Measurements from ENCODE around the gene SLC4A2.
"Not testable (repeated sequence)": the region's sequence is repeated elsewhere in the genome, so short reads cannot be mapped to it uniquely, and the experiment has no call there.

Gene SLC4A2

GRCh38 chr7:151024435-151025056 is 34.8 kb upstream of the SLC4A2 start, which contains the start of gene ATG9B:
TSS of gene ATG9B (minus strand) at chr7:151024494. CDS start at chr7:151024423, 71 bp downstream.
- no peak for DNase-seq

DNA sequence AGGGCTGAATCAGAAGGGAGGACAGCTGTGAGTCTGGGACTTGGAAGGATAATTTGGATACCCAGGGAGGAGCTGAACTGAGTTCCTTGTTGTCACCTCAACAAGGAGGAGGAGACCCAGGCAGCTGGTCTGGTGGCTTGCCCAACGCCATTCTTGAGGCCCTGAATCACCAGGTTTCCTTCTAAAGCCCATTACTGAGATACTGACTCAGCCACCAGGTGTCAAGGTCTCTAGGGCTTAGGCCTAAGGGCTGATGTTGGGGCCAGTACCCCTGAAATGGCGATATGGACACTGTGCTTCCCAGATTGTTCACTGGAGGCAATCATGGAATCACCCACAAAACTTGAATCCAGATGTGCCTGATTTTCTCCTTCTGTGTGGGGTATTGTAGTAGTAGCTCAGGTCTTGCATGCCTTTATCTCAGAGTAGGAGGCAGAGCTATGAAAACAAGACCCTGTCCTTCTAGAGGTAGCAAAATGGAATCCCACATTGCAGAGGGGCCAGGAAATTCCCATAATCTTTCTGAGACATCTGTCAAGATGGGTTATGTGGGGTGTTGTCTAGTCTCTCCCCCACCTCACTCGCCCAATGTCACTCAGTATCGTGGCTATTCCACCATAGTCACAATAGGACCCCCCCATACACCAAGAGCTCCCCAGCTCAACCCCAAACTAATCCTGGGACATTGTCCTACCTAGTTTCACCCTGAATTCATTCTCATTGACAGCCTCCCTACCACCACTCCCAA is 33.3 kb upstream of the SLC4A2 start:
- DNase-seq: no peak

DNA sequence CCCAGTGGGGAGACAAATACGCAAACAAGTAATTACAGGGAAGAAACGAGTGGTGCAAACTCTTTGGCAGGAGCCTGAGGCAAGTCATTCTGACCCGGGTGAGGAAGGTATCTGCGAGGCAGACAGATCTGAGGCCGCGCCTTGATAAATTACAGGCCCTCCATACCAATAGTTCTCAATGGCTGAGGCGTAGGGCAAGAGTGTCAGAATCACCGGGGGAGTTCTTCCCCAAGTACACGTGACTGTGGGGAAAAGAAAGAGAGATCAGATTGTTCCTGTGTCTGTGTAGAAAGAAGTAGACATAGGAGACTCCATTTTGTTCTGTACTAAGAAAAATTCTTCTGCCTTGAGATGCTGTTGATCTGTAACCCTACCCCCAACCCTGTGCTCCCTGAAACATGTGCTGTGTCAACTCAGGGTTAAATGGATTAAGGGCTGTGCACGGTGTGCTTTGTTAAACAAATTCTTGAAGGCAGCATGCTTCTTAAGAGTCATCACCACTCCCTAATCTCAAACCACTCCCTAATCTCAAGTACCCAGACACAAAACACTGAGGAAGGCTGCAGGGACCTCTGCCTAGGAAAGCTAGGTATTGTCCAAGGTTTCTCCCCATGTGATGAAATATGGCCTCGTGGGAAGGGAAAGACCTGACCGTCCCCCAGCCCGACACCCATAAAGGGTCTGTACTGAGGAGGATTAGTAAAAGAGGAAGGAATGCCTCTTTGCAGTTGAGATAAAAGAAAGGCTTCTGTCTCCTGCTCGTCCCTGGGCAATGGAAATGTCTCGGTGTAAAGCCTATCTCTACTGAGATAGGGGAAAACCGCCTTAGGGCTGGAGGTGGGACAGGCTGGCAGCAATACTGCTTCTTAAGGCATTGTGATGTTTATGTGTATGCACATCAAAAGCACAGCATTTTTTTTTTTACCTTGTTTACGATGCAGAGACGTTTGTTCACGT is 32.3 kb upstream of the SLC4A2 start:
- not testable (repeated sequence) for DNase-seq

GRCh38 chr7:151027728-151028130 is 31.7 kb upstream of the SLC4A2 start:
- DNase-seq: not testable (repeated sequence)

DNA sequence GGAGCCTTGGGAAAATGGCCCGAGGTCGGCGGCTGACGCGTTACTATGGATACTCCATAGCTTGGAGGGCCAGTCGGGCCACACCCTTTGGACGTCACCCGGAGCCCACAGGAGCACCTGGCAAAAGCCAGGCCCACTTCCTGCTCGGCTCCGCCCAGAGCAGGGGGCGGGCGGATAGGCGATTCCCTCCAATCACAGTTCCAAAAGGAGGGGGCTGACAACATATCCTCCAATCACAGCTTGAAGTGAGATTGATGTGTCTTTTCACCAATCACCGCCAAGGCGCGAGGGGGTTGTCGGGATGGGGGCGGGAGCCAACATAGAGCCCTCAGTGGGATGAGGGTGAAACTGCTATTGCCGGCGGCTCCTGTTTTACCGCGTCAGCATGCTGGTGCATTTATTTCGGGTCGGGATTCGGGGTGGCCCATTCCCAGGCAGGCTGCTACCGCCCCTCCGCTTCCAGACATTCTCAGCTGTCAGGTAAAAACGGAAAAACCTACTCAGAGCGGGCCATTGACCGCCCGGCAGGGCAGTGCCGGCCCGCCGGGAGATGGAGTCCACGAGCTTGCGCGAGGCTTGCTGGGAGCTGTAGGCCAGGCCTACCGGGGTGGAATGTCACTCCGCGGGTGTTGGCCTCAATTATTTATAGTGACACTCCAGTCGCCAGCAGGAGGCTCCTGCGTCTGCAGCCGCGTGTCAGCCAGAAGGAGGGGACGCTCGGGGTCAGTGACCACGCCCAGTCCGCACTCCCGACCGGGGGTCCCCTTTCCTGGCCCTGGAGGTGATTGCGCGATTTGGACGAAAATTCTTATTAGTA is 31.1 kb upstream of the SLC4A2 start, which contains the start of gene ABCB8:
Gene ABCB8 (plus strand): TSS at position 320 of the 817 bp plus-strand sequence. CDS start 66 bp downstream, at position 386.
- DNase-seq: peak; percentile 90

- DNase-seq: no peak
Measured at GRCh38 chr7:151028948-151029501, 30.4 kb upstream of the SLC4A2 start.

DNA sequence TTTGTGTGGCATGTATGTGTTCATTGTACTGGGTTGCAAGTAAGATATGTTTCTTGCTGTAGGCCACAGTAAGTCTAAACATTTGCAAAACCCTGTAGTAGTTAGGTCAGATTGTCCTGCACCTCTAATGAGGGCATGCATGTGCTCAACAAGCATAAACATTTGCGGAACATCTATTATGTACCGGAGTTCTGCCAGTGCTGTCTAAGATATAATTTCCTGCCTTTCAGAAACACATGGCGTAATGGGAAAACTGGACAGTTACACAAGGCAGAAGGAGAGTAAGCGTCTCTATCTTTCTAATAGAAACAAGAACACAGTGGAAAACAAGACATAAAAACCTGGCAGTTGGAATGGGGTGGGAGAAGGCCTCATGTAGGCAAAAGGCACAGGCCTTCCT is 28.4 kb upstream of the SLC4A2 start:
- no peak for DNase-seq

GRCh38 chr7:151032936-151033863 is 26.2 kb upstream of the SLC4A2 start:
- no peak for DNase-seq

- no peak for DNase-seq
Measured at GRCh38 chr7:151033864-151034249, 25.5 kb upstream of the SLC4A2 start.

DNA sequence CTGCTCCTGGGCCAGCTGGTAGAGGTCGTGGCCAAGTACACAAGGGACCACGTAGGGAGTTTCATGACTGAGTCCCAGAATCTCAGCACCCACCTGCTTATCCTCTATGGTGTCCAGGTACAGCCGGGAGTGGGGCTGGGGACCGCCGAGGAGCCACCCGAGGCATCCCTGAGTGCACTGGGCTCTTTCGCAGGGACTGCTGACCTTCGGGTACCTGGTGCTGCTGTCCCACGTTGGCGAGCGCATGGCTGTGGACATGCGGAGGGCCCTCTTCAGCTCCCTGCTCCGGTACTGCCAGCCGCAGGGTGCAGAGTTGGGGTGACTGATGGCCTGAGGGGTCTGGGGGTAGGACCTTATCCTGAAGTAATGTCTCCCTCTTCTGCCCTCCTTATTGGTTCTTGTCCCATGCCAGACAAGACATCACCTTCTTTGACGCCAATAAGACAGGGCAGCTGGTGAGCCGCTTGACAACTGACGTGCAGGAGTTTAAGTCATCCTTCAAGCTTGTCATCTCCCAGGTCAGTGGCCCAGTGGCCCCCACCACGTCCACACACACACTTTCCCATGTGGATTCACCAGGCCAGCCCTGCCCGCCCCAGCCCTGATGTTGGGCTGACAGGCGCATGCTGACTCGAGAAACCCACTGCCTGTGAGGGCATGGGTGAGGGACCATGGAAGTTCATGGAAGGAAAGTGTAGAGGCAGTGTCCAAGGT is 24.9 kb upstream of the SLC4A2 start:
- no peak for DNase-seq

DNA sequence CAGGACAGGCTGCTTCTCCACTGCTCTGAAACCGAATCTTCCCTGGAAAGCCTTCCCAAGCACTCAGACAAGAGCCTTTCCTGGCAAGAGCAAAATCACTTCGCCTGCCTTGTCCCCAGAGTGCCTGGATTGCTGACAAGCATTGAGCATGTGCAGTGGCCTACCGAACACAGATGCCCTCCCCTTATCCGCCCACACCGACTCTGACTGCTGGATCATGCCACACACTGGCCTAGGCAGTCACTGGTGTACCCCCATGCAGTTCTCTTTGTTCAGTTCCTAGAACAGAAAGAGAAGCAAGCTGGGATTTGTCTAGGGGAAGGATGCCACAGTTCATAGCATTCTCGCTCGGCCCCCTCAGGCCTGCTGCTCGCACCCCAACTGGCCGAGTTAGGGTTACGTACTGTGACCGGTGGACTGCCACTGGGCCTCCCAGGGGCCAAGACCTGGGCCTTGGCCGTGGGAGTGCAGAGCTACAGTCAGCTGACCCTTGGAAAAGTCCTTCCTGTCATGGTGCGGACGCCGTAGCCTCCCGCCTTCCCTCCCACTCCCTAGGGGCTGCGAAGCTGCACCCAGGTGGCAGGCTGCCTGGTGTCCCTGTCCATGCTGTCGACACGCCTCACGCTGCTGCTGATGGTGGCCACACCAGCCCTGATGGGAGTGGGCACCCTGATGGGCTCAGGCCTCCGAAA is 24.2 kb upstream of the SLC4A2 start:
- DNase-seq: no peak

DNA sequence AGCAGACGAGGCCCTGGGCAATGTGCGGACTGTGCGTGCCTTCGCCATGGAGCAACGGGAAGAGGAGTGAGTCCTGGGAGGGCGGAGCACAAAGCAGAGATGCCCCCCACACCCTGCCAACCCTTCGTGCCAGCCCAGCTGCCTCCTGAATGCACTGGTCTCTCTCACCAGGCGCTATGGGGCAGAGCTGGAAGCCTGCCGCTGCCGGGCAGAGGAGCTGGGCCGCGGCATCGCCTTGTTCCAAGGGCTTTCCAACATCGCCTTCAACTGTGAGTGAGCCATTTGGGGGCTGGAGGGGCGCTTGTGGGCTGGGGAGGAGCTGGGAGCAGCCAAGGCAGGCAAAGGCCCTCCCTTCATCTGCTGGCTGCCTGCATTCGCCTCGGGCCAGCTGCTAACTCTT is 23.5 kb upstream of the SLC4A2 start:
- no peak for DNase-seq

DNA sequence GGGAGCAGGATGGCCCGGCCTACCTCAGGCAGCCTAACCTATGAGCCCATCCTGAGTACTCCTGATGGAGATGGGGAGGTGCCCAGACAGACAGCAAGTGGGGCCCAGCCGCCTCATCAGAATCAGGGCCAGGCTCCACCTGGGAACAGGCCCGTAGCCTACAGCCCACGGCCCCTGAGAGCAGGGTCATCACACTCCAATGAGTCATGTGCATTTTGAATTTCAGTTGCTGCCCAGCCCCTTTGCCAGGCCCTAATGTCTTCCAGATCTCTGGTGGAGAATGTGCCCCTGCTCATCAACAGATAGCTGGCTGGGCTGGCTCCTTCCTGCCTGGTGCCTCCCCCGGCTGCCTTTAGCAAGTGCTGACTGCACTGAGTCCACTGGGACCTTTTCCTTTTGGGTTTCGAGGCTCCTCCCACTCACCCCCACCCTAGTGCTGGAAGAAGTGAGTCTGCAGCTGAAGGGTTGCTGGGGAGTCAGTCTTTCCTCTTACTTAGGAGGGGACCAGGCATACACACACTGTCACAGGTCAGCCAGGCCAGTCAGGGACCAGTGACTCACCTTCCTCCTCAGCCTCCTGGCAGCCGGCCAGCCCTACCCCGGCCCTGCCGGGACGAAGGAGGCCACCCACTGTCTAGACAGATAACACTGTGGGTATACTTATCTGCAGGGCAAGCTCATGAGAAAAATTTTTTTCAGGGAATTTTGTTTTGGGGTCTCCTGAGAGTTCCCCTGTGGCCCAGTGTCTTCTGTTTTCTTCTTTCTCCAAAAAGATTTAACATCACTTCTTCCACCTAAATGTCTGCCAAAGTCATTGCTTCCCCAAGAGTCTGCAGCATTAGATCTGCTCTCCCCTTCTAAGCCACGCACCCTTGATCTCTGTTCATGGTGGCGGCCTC is 20.2 kb upstream of the SLC4A2 start:
- no peak for DNase-seq

DNA sequence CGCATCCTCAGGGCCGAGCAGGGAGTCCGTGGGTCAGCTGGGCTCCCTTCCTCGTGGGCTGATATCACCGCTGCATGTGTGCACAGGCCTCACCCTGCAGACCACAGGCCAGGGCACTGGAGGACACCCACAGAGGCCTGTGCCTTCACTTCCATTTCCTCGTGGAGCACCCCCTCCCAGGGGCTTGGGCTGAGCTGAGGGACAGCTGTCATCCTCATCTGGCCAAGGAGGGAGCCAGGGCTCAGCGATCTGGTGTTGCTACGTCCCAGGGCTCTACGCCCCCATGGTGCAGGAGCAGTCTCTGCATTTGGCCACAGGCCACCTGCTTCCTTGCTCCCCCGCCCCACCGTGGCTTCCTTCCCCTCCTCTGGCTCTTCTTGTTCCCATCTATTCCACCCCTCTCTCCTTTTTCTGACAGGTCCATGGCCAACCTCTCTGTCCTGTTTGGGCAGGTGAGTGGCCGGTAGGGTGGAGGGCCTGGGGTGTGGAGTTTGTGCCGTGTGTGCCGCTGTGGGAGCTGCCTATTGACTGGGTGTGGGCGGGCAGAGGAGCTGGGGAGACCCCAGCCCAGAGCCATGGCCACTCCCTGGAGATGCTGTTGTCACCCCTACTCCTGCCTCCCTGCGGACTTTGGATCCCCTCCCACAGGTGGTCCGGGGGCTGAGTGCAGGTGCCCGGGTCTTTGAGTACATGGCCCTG is 19.4 kb upstream of the SLC4A2 start:
- no peak for DNase-seq

GRCh38 chr7:151040616-151041375 is 18.6 kb upstream of the SLC4A2 start:
- no peak for DNase-seq

DNA sequence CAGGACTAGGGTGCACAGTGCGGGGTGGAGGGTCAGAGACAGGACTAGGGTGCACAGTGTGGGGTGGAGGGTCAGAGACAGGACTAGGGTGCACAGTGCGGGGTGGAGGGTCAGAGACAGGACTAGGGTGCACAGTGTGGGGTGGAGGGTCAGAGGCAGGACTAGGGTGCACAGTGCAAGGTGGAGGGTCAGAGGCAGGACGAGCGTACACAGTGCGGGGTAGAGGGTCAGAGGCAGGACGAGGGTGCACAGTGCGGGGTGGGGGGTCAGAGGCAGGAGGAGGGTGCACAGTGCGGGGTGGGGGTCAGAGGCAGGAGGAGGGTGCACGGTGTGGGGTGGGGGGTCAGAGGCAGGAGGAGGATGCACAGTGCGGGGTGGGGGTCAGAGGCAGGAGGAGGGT is 15.9 kb upstream of the SLC4A2 start:
- not testable (repeated sequence) for DNase-seq

DNA sequence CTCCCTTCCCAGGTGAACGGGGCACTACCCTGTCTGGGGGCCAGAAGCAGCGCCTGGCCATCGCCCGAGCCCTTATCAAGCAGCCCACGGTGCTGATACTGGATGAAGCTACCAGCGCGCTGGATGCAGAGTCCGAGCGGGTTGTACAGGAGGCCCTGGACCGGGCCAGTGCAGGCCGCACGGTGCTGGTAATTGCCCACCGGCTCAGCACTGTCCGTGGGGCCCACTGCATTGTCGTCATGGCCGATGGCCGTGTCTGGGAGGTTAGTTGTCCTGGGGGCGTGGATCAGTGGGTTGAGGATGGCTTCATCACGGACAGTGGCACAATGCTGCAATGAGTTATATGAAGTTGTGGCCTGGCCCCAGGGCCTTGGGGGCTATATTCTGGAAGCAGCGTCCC is 15.4 kb upstream of the SLC4A2 start:
- DNase-seq: no peak
